Keratinocyte (primary cell): ENCODE measurements around the gene ARHGAP6. TPM values are rescaled to one million over a fixed set of nuclear protein-coding genes. Genes with fewer than 3 reads are reported as not detected.

Experiments used
- DNase-seq: peaks from one replicate; pipeline ENCODE4 v3.0.0-alpha.2; 2011; ENCODE audit warnings: low read depth, missing footprints, low spot score
- FAIRE-seq: peaks from 2 replicates; lab custom pipeline; 2011; peaks lifted over from hg19 to GRCh38; lab: Jason Lieb, UNC
- H2AFZ ChIP-seq: 2 replicates; pipeline ENCODE4 v1.6.0; 2012; ENCODE audit warnings: low read length, control low read depth, inconsistent platforms; ENCODE audit not compliant: control insufficient read depth
- H3K27ac ChIP-seq: 2 replicates; pipeline ENCODE4 v1.5.1; 2011; ENCODE audit warnings: low read length; ENCODE audit not compliant: control insufficient read depth, insufficient read depth
- H3K27me3 ChIP-seq: 3 replicates; pipeline ENCODE4 v1.6.0; 2011; ENCODE audit warnings: low read length; ENCODE audit not compliant: control insufficient read depth, insufficient read depth; ENCODE audit errors: extremely low read depth
- H3K36me3 ChIP-seq, 2 experiments: 2 replicates in 1 of 2; 3 replicates in 1 of 2; pipeline ENCODE4 v1.5.1; 2011; ENCODE audit warnings: low read length in 2 of 2, mild to moderate bottlenecking in 1 of 2; ENCODE audit not compliant: control insufficient read depth in 2 of 2, insufficient read depth in 2 of 2; ENCODE audit errors: extremely low read depth in 1 of 2
- H3K4me1 ChIP-seq: 3 replicates; pipeline ENCODE4 v1.5.1; 2011; ENCODE audit warnings: low read length; ENCODE audit not compliant: control insufficient read depth, insufficient read depth; ENCODE audit errors: extremely low read depth
- H3K4me2 ChIP-seq: 3 replicates; pipeline ENCODE4 v1.6.0; 2011; ENCODE audit warnings: low read depth, low read length; ENCODE audit not compliant: control insufficient read depth, insufficient read depth; ENCODE audit errors: extremely low read depth
- H3K4me3 ChIP-seq, 3 experiments: fragments of 200-600 bp in 1 of 3; sonication (generic) in 1 of 3; 2 replicates in 2 of 3; 3 replicates in 1 of 3; pipeline ENCODE4 v1.5.1; 2011 to 2016; ENCODE audit warnings: low read length in 3 of 3, mild to moderate bottlenecking in 3 of 3, control low read depth in 2 of 3, inconsistent platforms in 1 of 3, low read depth in 1 of 3, mixed read lengths in 1 of 3, mixed run types in 1 of 3, moderate library complexity in 1 of 3; ENCODE audit not compliant: control insufficient read depth in 2 of 3, insufficient read depth in 2 of 3; ENCODE audit errors: extremely low read depth in 1 of 3
- H3K79me2 ChIP-seq: 2 replicates; pipeline ENCODE4 v1.6.0; 2012; ENCODE audit warnings: low read length; ENCODE audit not compliant: control insufficient read depth, insufficient read depth
- H3K9ac ChIP-seq: 3 replicates; pipeline ENCODE4 v1.6.0; 2011; ENCODE audit warnings: low read length; ENCODE audit not compliant: control insufficient read depth, insufficient read depth; ENCODE audit errors: extremely low read depth
- H3K9me1 ChIP-seq: 3 replicates; pipeline ENCODE4 v1.6.0; 2011; ENCODE audit warnings: low read length; ENCODE audit not compliant: control insufficient read depth, insufficient read depth; ENCODE audit errors: extremely low read depth
- H3K9me3 ChIP-seq: 2 replicates; pipeline ENCODE4 v1.5.1; 2012; ENCODE audit warnings: low read depth, low read length; ENCODE audit not compliant: control insufficient read depth
- H4K20me1 ChIP-seq: 3 replicates; pipeline ENCODE4 v1.6.0; 2011; ENCODE audit warnings: low read length; ENCODE audit not compliant: control insufficient read depth, insufficient read depth; ENCODE audit errors: extremely low read depth
- EZH2 ChIP-seq: IDR thresholded peaks from one replicate; pipeline ENCODE4 v1.6.1; 2012; ENCODE audit warnings: inconsistent platforms, mild to moderate bottlenecking, low read length, moderate library complexity
- dilution Hi-C: fragments of 300-500 bp; cut with MboI; formaldehyde crosslinking; loops from one replicate; pipeline ENCODE4 v1.7.0; 2020; ENCODE audit warnings: low sequenced_read_pairs; ENCODE audit not compliant: extremely low pct_ligation_motif_present
- polyA plus RNA-seq, 5 experiments: library from polyadenylated mRNA; depleted of rRNA in 3 of 5; stranded (reverse) in 3 of 5; stranded (forward) in 1 of 5; unstranded in 1 of 5; fragments of >200 nt; gene quantifications; 1 replicate in 1 of 5; 2 replicates in 3 of 5; 3 replicates in 1 of 5; pipeline versions ENCODE4 v1.2.1 to v1.2.3, GENCODE V29; 2011 to 2012; ENCODE audit warnings: missing spikeins in 2 of 5, low read depth in 1 of 5, low replicate concordance in 1 of 5
- TF ChIP-seq, protein P1 (sequence below), 3 experiments: IDR thresholded peaks in 1 of 3; conservative IDR thresholded peaks in 1 of 3; optimal IDR thresholded peaks in 1 of 3; 2 replicates in 2 of 3; 3 replicates in 1 of 3; pipeline versions ENCODE3 to v1.5.1; 2011; ENCODE audit warnings: low read length in 3 of 3, mild to moderate bottlenecking in 3 of 3, moderate library complexity in 2 of 3, control low read depth in 1 of 3, inconsistent platforms in 1 of 3; ENCODE audit not compliant: insufficient read depth in 2 of 3; ENCODE audit errors: extremely low read depth in 1 of 3

The ARHGAP6 gene
- polyA plus RNA-seq, 1 donor (not counting 4 experiments of a cell fraction or from before 2014, with no cell fraction given), result 0.01 TPM

DNA sequence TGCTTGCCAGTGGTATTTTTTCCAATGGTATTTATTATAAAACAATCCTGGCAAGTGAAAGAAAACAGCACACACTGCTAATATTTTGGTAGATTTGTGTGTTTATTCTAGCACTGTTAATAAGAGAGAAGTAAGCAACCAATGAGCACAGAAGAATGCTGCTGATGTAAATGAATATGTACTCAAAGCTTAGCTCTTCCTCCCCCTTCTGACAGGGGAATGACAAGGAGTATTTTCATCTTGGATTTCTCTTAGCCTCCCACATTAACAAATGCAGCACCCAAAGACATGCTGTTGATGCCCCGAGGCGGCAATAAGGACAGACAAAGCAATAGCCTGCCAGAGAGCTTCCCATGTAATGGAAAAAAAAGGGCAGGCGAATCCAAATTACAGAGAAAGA is 18.6 kb downstream of the ARHGAP6 start:
- DNase-seq, result no peak
- no peaks in the 10 kb centered on the region for H3K27me3 ChIP-seq
- peaks cover 3% of the 10 kb centered on the region for H3K4me1 ChIP-seq
- no peak overlapping the region for H3K27ac ChIP-seq
- H3K79me2 ChIP-seq, result no peaks in the 10 kb centered on the region
- no peak overlapping the region for H2AFZ ChIP-seq
- H3K9me1 ChIP-seq, result no peaks in the 10 kb centered on the region
- H3K9ac ChIP-seq, result no peak overlapping the region
- no peaks in the 10 kb centered on the region for H3K36me3 ChIP-seq
- FAIRE-seq, result no peak
- no peak overlapping the region for H3K4me2 ChIP-seq
- no peak overlapping the region for H3K4me3 ChIP-seq
- H4K20me1 ChIP-seq, result no peaks in the 10 kb centered on the region
- dilution Hi-C loops, result no loop called here
- TF ChIP-seq, protein P1, sequence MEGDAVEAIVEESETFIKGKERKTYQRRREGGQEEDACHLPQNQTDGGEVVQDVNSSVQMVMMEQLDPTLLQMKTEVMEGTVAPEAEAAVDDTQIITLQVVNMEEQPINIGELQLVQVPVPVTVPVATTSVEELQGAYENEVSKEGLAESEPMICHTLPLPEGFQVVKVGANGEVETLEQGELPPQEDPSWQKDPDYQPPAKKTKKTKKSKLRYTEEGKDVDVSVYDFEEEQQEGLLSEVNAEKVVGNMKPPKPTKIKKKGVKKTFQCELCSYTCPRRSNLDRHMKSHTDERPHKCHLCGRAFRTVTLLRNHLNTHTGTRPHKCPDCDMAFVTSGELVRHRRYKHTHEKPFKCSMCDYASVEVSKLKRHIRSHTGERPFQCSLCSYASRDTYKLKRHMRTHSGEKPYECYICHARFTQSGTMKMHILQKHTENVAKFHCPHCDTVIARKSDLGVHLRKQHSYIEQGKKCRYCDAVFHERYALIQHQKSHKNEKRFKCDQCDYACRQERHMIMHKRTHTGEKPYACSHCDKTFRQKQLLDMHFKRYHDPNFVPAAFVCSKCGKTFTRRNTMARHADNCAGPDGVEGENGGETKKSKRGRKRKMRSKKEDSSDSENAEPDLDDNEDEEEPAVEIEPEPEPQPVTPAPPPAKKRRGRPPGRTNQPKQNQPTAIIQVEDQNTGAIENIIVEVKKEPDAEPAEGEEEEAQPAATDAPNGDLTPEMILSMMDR (optimal IDR thresholded peaks at IDR 0.05 in 1 of 3, IDR thresholded peaks at IDR 0.05 in 1 of 3, conservative IDR thresholded peaks at IDR 0.05 in 1 of 3; ENCODE audit: extremely low read depth in 1 of 3, insufficient read depth in 2 of 3, low read length in 3 of 3), result no peak
- TF ChIP-seq EZH2, result no peak
- no peaks in the 10 kb centered on the region for H3K9me3 ChIP-seq

DNA sequence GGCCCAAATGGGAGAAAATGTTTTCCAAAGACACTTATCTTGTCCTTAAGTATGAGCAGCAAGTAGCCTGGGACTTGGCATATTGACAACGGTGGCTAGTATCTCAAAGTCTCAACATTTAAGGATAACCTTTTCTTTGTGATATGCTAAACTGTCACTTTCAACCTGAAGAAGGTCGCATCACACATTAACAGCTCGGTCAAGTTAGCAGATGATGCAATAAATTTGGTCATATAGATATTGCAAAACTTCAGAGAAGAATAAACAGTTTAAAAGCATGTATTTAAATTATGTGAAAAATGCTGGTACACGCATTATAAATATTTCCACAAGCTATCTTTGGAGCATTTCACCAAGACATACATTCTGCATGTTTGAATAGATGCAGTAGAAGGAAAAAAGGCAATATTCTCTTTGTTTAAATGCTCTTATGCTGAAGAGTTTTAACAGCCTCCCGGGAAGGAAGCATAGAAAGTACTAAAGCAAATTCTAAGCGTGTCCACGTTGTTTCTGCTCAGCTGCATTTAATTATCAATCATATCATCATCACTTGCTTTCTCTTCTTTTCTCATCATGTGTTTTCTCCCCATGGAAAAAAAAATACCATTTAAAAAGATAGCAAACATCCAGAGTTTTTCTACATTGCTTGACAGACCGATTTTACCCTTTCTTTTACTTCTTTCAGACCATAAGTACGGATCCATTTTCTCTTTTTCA is 24.2 kb downstream of the ARHGAP6 start:
- Histone ChIP-seq H3K27me3 (no peaks in the 10 kb centered on the region), H3K9me1 (no peaks in the 10 kb centered on the region), H3K4me3 (no peak overlapping the region), H3K9me3 (no peaks in the 10 kb centered on the region), H3K36me3 (no peaks in the 10 kb centered on the region), H3K9ac (no peak overlapping the region), H3K79me2 (no peaks in the 10 kb centered on the region), H2AFZ (no peak overlapping the region), H3K27ac (no peak overlapping the region), H4K20me1 (no peaks in the 10 kb centered on the region), H3K4me1 (no peaks in the 10 kb centered on the region), H3K4me2 (no peak overlapping the region)
- no peak for TF ChIP-seq EZH2
- TF ChIP-seq, protein P1 (optimal IDR thresholded peaks at IDR 0.05 in 1 of 3, IDR thresholded peaks at IDR 0.05 in 1 of 3, conservative IDR thresholded peaks at IDR 0.05 in 1 of 3; ENCODE audit: extremely low read depth in 1 of 3, insufficient read depth in 2 of 3, low read length in 3 of 3), result no peak
- DNase-seq, result no peak
- no peak for FAIRE-seq
- dilution Hi-C loops, result no loop called here
